ENCODE data around the gene CCM2L.

The CCM2L gene

GRCh38 chr20:32062776-32063170, 52.5 kb downstream of the CCM2L start:
- TF ChIP-seq, protein P1, sequence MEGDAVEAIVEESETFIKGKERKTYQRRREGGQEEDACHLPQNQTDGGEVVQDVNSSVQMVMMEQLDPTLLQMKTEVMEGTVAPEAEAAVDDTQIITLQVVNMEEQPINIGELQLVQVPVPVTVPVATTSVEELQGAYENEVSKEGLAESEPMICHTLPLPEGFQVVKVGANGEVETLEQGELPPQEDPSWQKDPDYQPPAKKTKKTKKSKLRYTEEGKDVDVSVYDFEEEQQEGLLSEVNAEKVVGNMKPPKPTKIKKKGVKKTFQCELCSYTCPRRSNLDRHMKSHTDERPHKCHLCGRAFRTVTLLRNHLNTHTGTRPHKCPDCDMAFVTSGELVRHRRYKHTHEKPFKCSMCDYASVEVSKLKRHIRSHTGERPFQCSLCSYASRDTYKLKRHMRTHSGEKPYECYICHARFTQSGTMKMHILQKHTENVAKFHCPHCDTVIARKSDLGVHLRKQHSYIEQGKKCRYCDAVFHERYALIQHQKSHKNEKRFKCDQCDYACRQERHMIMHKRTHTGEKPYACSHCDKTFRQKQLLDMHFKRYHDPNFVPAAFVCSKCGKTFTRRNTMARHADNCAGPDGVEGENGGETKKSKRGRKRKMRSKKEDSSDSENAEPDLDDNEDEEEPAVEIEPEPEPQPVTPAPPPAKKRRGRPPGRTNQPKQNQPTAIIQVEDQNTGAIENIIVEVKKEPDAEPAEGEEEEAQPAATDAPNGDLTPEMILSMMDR (IDR thresholded peaks at IDR 0.05) = no peak
- TF ChIP-seq ZFX (IDR thresholded peaks at IDR 0.05; ENCODE audit: borderline replicate concordance) = no peak
- H3K27ac ChIP-seq = no peak overlapping the region

- no peak for TF ChIP-seq ZFX (IDR thresholded peaks at IDR 0.05; ENCODE audit: borderline replicate concordance)
- TF ChIP-seq, protein P1 (IDR thresholded peaks at IDR 0.05) = no peak
- no peak overlapping the region for H3K27ac ChIP-seq
Observed at GRCh38 chr20:32063695-32064094, 53.5 kb downstream of the CCM2L start.

- TF ChIP-seq, protein P1 (IDR thresholded peaks at IDR 0.05) = no peak
- TF ChIP-seq ZFX (IDR thresholded peaks at IDR 0.05; ENCODE audit: borderline replicate concordance) = no peak
Observed at GRCh38 chr20:32064667-32065066, 54.4 kb downstream of the CCM2L start.

DNA sequence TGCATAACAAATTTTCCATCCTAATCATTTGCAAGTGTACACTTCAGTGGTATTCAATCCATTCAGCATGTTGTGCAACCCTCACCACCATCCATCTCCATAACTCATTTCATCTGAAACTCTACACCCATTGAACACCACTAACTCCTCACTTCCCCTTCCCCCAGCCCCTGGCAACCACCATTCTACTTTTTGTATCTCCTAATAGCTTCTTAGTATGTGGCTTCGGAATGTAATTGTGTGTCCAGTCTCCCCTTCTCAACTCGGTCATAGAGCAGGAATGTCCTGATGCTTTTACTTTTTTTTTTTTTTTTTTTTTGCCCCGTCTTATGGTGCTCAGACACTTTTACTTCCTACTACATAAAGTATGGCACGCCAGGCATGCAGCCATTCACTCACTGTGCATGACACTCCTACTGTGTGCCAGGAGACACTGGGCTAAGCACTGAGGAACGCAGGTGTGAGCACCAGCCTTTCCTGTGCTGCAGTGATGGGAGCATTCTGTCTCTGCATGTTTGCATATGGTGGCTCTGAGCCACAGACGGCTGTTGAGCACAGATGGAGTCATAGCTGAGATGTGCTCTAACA, 57.1 kb downstream of the CCM2L start:
- no peak overlapping the region for H3K27ac ChIP-seq
- TF ChIP-seq, protein P1 (IDR thresholded peaks at IDR 0.05) = no peak
- TF ChIP-seq ZFX (IDR thresholded peaks at IDR 0.05; ENCODE audit: borderline replicate concordance) = no peak

More at GRCh38 chr20:32064667-32065066, 54.4 kb downstream of the CCM2L start:
- H3K27ac ChIP-seq = no peak overlapping the region

DNA sequence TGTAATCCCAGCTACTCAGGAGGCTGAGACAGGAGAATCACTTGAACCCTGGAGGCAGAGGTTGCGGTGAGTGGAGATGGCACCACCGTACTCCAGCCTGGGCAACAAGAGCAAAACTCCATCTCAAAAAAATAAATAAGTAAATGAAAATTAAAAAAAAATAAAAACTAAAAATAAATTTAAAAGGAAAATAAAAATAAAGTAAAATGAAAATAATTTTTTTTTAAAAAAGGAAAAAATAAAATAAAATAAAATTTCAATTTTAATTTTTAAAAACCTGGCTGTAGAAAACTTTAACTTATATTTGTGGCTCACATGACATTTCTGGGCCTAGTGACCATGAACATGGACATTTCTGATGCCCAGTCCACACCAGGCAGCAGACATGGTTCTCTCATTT, 57.9 kb downstream of the CCM2L start:
- TF ChIP-seq, protein P1 (IDR thresholded peaks at IDR 0.05) = no peak
- no peak for TF ChIP-seq ZFX (IDR thresholded peaks at IDR 0.05; ENCODE audit: borderline replicate concordance)
- H3K27ac ChIP-seq = no peak overlapping the region

DNA sequence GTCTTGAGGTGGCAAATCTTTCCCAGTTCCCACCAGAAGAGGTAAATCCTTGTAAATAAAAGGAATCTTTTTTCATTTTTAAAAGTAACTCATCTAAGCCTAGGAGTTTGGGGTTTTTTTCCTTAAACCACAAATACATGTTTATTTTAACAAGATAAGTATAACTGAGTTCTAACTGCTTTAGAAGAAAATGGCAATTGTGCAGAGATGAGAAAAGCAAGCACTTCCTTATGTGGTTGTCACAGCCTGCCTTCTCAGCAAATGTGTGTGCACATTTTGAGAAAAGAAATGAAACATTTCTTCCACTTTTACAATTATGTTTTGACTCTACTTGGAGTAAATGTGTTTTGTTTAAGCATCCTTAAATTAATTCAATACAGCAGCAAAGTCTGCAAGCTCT, 59.5 kb downstream of the CCM2L start:
- no peak overlapping the region for H3K27ac ChIP-seq
- no peak for TF ChIP-seq ZFX (IDR thresholded peaks at IDR 0.05; ENCODE audit: borderline replicate concordance)

GRCh38 chr20:32070282-32070681, 60.0 kb downstream of the CCM2L start:
- TF ChIP-seq, protein P1 (IDR thresholded peaks at IDR 0.05) = no peak
- no peak for TF ChIP-seq ZFX (IDR thresholded peaks at IDR 0.05; ENCODE audit: borderline replicate concordance)
- H3K27ac ChIP-seq = no peak overlapping the region

- TF ChIP-seq ZFX (IDR thresholded peaks at IDR 0.05; ENCODE audit: borderline replicate concordance) = no peak
- TF ChIP-seq, protein P1 (IDR thresholded peaks at IDR 0.05) = no peak
Observed at GRCh38 chr20:32070690-32071213, 60.5 kb downstream of the CCM2L start.

More at GRCh38 chr20:32070690-32071213, 60.5 kb downstream of the CCM2L start:
- H3K27ac ChIP-seq = no peak overlapping the region
